ELF-1 (cell line): ENCODE results near the gene NKD2.

Experiments
- DNase-seq: peaks from one replicate; pipeline ENCODE4 v3.0.0-alpha.2; 2016; ENCODE audit warnings: low read depth, low spot score

NKD2 gene

DNA sequence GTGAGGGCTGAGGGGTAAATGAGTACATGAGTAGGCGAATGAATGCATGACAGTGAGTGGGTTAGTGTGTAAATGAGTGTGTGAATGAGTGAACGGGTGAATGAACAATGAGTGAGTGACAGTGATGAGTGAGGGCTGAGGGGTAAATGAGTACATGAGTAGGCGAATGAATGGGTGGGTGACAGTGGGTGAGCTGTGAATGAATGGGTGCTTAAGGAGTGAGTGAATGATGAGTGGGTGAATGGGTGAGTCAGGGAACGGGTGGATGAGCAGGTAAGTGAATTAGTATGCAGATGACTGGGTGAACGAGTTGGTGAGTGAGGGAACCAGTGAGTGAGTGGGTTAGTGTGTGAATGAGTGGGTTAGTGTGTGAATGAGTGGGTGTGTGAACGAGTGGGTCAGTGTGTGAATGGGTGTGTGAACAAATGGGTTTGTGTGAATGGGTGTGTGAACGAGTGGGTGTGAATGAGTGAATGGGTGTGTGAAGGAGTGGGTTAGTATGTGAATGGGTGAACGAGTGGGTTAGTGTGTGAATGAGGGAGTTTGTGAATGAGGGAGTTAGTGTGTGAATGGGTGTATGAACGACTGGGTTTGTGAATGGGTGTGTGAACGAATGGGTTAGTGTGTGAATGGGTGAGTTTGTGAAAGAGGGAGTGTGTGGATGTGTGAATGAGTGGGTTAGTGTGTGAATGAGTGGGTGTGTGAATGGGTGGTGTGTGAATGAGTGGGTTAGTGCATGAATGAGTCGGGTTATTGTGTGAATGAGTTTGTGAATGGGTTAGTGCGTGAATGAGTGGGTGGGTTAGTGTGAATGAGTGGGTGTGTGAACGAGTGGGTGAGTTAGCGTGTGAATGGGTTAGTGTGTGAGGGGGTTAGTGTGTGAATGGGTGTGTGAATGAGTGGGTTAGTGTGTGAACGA, 32.9 kb downstream of the NKD2 start:
- DNase-seq = no peak

DNA sequence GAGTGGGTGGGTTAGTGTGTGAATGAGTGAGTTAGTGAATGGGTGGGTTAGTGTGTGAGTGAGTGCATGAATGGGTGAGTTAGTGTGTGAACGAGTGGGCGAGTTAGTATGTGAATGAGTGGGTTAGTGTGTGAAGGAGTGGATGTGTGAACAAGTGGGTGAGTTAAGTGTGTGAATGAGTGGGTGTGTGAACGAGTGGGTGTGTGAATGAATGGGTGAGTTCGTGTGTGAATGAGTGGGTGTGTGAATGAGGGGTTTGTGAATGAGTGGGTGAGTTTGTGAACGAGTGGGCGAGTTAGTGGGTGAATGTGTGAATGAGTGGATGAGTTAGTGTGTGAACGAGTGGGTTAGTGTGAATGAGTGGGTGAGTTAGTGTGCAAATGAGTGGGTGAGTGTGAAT, 34.0 kb downstream of the NKD2 start:
- no peak for DNase-seq

- DNase-seq = no peak
These were observed 34.7 kb downstream of the NKD2 start for GRCh38 chr5:1043327-1043726.

DNA sequence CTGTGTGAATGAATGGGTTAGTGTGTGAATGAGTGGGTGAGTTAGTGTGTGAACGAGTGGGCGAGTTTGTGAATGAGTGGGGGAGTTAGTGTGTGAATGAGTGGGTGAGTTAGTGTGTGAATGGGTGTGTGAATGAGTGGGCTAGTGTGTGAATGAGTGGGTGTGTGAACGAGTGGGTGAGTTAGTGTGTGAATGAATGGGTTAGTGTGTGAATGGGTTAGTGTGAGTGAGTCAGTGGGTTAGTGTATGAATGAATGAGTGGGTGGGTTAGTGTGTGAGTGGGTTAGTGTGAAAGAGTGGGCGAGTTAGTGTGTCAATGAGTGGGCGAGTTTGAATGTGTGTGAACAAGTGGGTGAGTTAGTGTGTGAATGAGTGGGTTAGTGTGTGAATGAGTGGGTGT, 35.5 kb downstream of the NKD2 start:
- DNase-seq = no peak

DNA sequence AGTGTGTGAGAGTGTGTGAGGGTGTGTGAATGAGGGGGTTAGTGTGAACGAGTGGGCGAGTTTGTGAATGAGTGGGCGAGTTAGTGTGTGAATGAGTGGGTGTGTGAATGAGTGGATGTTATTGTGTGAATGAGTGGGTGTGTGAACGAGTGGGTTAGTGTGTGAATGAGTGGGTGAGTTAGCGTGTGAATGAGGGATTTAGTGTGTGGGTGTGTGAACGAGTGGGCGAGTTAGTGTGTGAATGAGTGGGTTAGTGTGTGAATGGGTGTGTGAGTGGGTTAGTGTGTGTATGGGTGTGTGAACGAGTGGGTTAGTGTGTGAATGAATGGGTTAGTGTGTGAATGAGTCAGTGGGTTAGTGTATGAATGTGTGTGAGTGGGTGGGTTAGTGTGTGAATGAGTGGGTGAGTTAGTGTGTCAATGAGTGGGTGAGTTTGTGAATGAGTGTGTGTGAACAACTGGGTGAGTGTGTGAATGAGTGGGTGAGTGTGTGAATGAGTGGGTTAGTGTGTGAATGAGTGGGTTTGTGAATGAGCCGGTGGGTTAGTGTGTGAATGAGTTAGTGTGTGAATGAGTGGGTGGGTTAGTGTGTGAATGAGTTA, 37.5 kb downstream of the NKD2 start:
- no peak for DNase-seq

- DNase-seq = no peak
These were observed 38.8 kb downstream of the NKD2 start for GRCh38 chr5:1047332-1047965.

DNA sequence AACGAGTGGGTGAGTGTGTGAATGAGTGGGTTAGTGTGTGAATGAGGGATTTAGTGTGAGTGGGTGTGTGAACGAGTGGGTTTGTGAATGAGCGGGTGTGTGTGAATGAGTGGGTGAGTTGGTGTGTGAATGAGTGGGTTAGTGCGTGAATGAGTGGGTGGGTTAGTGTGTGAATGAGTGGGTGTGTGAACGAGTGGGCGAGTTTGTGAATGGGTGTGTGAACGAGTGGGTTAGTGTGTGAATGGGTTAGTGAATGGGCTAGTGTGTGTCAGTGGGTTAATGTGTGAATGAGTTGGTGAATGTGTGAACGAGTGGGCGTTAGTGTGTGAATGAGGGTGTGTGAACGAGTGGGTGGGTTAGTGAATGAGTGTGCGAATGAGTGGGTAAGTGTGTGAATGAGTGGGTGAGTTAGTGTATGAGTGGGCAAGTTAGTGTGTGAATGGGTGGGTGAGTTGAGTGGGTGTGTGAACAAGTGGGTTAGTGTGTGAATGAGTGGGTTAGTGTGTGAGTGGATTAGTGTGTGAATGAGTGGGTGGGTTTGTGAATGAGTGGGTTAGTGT, 39.6 kb downstream of the NKD2 start:
- DNase-seq = no peak

- no peak for DNase-seq
These were observed 40.5 kb downstream of the NKD2 start for GRCh38 chr5:1048861-1049838.

- DNase-seq = peak; percentile 39
These were observed 42.1 kb downstream of the NKD2 start for GRCh38 chr5:1050423-1051365.

DNA sequence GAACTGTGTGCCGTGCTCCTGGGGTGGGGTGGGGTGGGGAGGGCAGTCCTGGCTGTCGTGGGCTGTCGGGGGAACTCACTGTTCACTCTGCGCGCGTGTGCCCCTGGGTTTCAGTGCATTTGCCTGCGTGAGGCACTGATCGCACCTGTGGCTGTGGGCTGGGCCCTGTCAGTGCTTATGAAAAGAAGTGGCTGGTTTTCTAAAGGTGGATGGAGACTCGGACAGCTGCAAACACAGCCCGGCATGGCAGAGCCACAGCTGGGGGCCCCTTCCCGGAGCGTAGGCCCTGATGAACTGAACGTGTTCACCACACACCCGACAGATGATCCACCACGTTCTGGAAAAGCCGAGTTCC, 42.7 kb downstream of the NKD2 start:
- no peak for DNase-seq

DNA sequence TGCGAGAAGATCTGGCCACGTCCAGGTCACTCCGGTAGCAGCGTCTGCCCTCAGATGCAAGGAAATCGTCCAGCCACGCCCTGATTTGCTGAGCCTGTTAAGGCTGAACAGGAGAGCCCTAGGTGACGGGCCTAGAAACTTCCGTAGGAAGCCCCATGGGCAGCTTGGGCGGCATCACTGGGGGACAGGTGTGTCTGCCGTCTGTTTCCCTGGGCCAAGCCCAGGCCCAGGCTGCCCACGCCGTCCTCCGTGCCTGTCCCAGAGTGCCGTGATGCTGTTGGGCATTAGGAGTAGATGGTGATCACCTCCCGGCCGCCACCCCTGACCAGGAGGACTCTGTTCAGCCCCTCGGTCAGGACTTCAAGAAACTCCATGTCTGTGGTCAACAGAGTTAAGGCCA, 43.5 kb downstream of the NKD2 start:
- DNase-seq = no peak

DNA sequence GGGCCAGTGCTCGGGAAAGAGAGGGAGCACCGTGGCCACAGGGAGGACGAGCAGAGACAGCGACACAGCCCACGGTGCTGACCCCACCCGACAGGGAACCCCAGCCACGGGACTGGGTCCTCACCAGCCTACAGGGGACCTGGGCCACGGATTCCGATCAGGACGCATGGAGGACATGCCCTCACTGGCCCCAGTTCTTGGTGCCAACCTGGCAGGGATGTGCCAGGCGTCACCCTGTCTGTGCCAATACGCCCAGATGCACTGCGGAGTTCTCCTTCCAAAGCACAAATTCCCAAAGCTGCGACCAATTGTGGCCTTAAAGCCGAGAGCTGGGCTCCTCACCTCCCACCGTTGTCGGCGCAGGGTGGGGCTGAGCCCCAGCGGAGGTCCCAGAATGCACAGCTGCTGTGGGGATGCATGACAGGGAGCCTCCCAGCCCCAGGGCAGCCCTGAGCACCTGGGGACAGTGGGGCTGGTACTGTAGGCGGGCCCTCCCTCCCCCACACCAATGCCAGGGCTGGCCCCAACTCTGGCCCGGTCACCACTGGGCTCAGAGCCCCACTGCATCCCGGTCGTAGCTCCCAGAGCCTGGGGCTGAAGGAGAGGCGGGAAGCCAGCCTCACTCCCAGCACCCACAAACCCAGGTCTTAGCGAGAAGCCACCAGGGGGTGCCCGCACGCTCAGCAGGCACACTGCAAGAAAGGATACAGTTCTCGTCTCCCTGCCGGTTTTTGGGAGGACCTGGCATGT, 44.2 kb downstream of the NKD2 start:
- no peak for DNase-seq

DNA sequence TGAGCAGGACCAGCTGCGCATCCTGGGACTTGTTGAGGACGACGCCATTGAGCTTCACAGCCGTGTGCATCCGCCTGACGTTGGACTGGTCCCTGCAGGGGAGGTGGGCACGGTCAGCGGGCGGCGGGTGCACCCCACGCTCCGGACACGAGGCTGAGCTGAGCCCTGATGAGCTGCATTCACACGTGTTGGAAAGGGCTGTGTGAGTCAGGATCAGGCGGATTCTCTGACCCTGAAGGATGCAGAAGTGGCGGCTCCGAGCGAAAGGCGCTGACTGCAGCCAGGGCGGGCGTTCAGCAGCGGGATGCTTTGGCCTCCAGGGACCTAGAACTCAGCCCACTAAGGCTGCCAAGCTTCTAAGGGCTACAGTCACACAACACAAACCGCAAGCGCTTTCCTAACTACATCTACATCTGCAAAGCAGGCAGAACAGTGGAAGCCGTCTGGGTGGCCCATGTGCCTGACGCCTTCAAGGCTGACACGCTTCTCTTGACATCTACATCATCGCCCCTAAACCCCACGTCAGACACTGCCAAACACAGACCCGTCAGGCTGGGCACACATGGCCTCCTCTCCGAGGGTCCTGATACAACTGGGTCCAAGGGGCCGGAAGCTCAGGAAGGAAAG, 44.9 kb downstream of the NKD2 start:
- no peak for DNase-seq

DNA sequence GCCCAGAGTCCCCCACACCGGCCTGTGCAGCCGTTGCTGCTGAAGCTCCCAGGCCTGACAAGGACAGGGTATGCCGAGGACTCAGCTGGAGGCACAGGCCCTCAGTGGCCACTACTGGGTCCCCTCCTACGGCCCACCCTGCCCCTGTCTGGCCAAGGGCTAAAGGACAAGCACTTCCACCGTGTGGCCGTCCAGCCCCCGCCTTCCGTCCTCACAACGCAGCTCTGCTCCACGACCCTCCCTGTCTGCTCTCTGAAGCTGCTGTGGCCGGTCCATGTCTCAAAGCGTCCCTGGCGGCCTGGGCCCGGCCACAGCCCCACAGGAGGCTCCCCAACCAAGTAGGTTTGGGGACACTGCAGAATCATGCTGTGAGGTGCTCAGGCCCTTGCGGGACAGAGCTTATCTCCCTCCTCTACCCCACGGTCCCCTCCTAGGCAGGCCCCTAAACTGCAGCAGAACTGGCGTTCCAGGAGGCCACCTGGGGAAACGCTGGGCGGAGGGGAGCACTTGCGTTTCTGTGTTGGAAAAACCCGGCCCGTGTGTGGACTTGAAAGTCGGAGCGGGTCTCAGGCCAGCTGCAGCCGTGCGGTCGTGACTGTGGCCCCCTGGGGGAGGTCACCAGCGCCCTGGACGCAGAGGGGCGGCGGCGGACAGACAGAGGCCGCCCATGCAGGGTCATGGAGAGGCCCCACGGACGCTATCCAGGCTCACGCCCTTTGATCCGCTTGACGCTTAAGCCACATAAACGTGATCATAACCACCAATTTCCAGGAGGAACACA, 45.6 kb downstream of the NKD2 start:
- no peak for DNase-seq

GRCh38 chr5:1054799-1055775, 46.5 kb downstream of the NKD2 start:
- DNase-seq = no peak

DNA sequence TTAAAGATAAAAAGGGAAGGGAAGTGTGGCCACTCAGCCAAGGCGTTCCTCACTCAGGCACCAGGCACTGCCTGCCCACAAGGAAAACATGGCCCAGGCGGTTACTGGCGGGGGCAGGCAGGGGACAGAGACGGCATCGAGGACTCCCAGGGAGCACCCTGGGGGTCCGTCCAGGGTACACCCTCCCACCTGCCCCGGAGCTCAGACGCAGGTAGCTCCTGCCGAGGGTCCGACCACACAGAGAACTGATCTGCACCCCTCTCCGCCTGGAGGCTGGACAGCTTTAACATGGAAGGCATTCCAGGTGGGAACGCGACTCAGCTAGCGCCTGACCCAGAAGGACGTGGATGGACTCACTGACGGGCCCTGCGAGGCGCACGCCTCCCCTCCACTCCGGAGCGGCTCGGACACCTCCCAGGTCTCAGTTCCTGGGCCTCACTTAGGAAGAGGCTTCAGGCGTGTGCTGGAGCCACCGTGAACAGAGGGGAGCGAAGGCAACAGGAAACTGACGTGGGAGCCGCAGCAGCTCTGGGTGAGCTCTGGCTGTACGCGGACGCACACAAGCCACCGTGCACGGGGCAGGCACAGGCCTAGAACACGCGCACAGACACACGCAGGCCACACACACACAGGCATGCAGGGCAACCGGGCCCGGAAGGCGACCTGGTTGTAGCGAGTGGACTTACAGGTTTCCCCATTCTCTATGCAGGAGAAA, 47.5 kb downstream of the NKD2 start:
- no peak for DNase-seq
